Hepatocyte (in vitro differentiated cells): Measurements from ENCODE around the gene RAPGEF5. TPM values are rescaled to one million over a fixed set of nuclear protein-coding genes. Genes with fewer than 3 reads are reported as not detected.

Source experiments
- DNase-seq: peaks from one replicate; pipeline ENCODE4 v3.0.0-alpha.2; 2016; ENCODE audit warnings: low spot score
- H2AFZ ChIP-seq: fragments of 200-600 bp; sonication (generic); 2 replicates; pipeline ENCODE4 v1.6.0; 2016; ENCODE audit warnings: antibody characterized with exemption, mild to moderate bottlenecking
- H3K27ac ChIP-seq: fragments of 200-600 bp; sonication (generic); 2 replicates; pipeline ENCODE4 v1.5.1; 2016; ENCODE audit warnings: mild to moderate bottlenecking
- H3K27me3 ChIP-seq: fragments of 200-600 bp; sonication (generic); 2 replicates; pipeline ENCODE4 v1.6.1; 2016
- H3K36me3 ChIP-seq: fragments of 200-600 bp; sonication (generic); replicated peaks from 2 replicates; pipeline ENCODE4 v1.5.1; 2016; ENCODE audit warnings: low read depth; ENCODE audit not compliant: insufficient read depth
- H3K4me1 ChIP-seq: fragments of 200-600 bp; sonication (generic); 2 replicates; pipeline ENCODE4 v1.5.1; 2016; ENCODE audit warnings: mild to moderate bottlenecking, moderate library complexity; ENCODE audit not compliant: insufficient read depth
- H3K4me2 ChIP-seq: fragments of 200-600 bp; sonication (generic); 2 replicates; pipeline ENCODE4 v1.6.0; 2016
- H3K4me3 ChIP-seq: fragments of 200-600 bp; sonication (generic); 2 replicates; pipeline ENCODE4 v1.5.1; 2016; ENCODE audit warnings: mild to moderate bottlenecking
- H3K79me2 ChIP-seq: fragments of 200-600 bp; sonication (generic); 2 replicates; pipeline ENCODE4 v1.6.0; 2017; ENCODE audit warnings: mild to moderate bottlenecking
- H3K9me2 ChIP-seq: fragments of 200-600 bp; sonication (generic); replicated peaks from 2 replicates; pipeline ENCODE4 v1.6.0; 2017; ENCODE audit warnings: mild to moderate bottlenecking; ENCODE audit not compliant: insufficient read depth
- H3K9me3 ChIP-seq: fragments of 200-600 bp; sonication (generic); 2 replicates; pipeline ENCODE4 v1.5.1; 2016; ENCODE audit warnings: low read depth, mild to moderate bottlenecking
- H4K20me1 ChIP-seq: fragments of 200-600 bp; sonication (generic); 2 replicates; pipeline ENCODE4 v1.6.0; 2016; ENCODE audit warnings: mild to moderate bottlenecking; ENCODE audit not compliant: insufficient read depth, poor library complexity, severe bottlenecking
- EZH2 ChIP-seq: fragments of 200-600 bp; sonication (generic); IDR thresholded peaks from 2 replicates; pipeline ENCODE4 v1.6.1; 2016; ENCODE audit warnings: antibody characterized with exemption, mild to moderate bottlenecking, borderline replicate concordance
- EZH2phosphoT487 ChIP-seq: fragments of 200-600 bp; sonication (generic); IDR thresholded peaks from one replicate; pipeline ENCODE4 v1.6.1; 2018; ENCODE audit warnings: antibody characterized with exemption, mild to moderate bottlenecking, low read depth, moderate library complexity; ENCODE audit not compliant: unreplicated experiment, severe bottlenecking
- WGBS: methylation state at CpG from one replicate; pipeline ENCODE4 v1.1.6; 2016; ENCODE audit warnings: low lambda C conversion rate; ENCODE audit errors: missing lambda C conversion rate; 5-methylcytosine and 5-hydroxymethylcytosine counted together
- polyA plus RNA-seq: library from polyadenylated mRNA; unstranded; fragments of >200 nt; fragmentation: Nextera tagmentation; extraction: Ambion mirVana; gene quantifications from 2 replicates; pipeline ENCODE4 v1.2.1, GENCODE V29; 2016
- total RNA-seq: library from RNA; depleted of rRNA; stranded (reverse); fragments of >200 nt; gene quantifications from 2 replicates; pipeline ENCODE4 v1.2.3, GENCODE V29; 2014
- TF ChIP-seq, protein P1 (sequence below): fragments of 200-600 bp; sonication (generic); IDR thresholded peaks from 2 replicates; pipeline ENCODE4 v1.5.1; 2016; ENCODE audit warnings: antibody characterized with exemption, mild to moderate bottlenecking; ENCODE audit not compliant: poor library complexity

The RAPGEF5 gene
- total and polyA plus RNA-seq, 2 experiments from 2014 or later, result 5.2 to 14.5 TPM

- no peak overlapping the region for H3K4me2 ChIP-seq
- H3K79me2 ChIP-seq, result no peaks in the 10 kb centered on the region
- no peak overlapping the region for H3K27ac ChIP-seq
- no peak overlapping the region for H3K4me3 ChIP-seq
- no peaks in the 10 kb centered on the region for H3K27me3 ChIP-seq
- H3K4me1 ChIP-seq, result peaks cover 14% of the 10 kb centered on the region
- H2AFZ ChIP-seq, result no peak overlapping the region
- no peaks in the 10 kb centered on the region for H4K20me1 ChIP-seq
- H3K9me2 ChIP-seq, result no peaks in the 10 kb centered on the region
- H3K36me3 ChIP-seq, result no peaks in the 10 kb centered on the region
- no peak for DNase-seq
- WGBS, result 57% methylated on average over 5 of the region's 5 CpGs
- H3K9me3 ChIP-seq, result no peaks in the 10 kb centered on the region
- TF ChIP-seq EZH2phosphoT487 (no peak), EZH2 (no peak)
- TF ChIP-seq, protein P1, sequence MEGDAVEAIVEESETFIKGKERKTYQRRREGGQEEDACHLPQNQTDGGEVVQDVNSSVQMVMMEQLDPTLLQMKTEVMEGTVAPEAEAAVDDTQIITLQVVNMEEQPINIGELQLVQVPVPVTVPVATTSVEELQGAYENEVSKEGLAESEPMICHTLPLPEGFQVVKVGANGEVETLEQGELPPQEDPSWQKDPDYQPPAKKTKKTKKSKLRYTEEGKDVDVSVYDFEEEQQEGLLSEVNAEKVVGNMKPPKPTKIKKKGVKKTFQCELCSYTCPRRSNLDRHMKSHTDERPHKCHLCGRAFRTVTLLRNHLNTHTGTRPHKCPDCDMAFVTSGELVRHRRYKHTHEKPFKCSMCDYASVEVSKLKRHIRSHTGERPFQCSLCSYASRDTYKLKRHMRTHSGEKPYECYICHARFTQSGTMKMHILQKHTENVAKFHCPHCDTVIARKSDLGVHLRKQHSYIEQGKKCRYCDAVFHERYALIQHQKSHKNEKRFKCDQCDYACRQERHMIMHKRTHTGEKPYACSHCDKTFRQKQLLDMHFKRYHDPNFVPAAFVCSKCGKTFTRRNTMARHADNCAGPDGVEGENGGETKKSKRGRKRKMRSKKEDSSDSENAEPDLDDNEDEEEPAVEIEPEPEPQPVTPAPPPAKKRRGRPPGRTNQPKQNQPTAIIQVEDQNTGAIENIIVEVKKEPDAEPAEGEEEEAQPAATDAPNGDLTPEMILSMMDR, result no peak
Measured at GRCh38 chr7:22397981-22398380, 41.0 kb upstream of the RAPGEF5 start.

DNA sequence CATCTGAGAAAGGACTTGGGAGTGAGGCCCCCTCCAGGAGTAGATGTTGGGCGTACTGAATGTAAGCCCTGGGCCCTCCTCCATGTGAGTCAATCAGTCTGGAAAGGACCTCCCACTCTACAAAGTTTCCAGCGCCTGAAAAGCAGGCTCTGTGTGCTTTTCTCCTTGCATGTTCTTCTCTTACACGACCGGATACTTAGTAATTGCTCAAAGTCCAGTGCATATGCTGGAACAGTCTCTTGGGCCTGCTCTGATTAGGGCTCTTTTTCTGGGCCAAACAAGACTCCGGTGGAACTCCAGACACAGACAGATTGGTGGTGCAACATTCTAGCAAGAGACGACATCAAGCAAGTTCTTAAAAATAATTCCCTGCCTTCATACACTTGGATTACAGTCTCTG, 38.3 kb upstream of the RAPGEF5 start:
- H3K4me2 ChIP-seq, result no peak overlapping the region
- peak; percentile 27 for DNase-seq
- no peaks in the 10 kb centered on the region for H4K20me1 ChIP-seq
- H3K9me3 ChIP-seq, result no peaks in the 10 kb centered on the region
- no peak for TF ChIP-seq EZH2phosphoT487
- TF ChIP-seq EZH2, result no peak
- TF ChIP-seq, protein P1, result no peak
- H3K4me1 ChIP-seq, result peaks cover 14% of the 10 kb centered on the region
- no peaks in the 10 kb centered on the region for H3K79me2 ChIP-seq
- H3K27me3 ChIP-seq, result no peaks in the 10 kb centered on the region
- H3K27ac ChIP-seq, result peak overlapping the region; percentile 65
- no peak overlapping the region for H2AFZ ChIP-seq
- no peak overlapping the region for H3K4me3 ChIP-seq
- no peaks in the 10 kb centered on the region for H3K36me3 ChIP-seq
- 77% methylated on average over 4 of the region's 6 CpGs for WGBS
- no peaks in the 10 kb centered on the region for H3K9me2 ChIP-seq

DNA sequence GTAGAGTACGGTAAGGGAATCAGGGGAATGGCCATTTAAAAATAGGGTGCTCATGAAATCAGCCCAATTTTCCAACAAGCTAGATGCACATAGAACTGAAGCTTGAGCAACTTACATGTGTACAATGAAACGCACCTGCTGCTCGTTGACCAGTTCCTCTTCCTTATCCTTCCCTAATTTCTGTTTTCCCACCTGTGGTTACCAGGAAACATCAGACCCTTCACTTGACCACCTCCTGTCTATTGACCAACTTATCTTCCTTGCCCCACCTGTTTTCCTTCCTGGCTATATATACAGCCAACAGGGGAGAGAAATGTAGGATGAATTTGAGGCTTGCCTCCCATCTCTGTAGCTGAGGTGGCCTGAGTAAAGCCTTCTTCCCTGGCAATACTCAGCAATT, 37.8 kb upstream of the RAPGEF5 start:
- WGBS, result 87% methylated on average over 3 of the region's 3 CpGs
- Histone ChIP-seq H3K9me2 (no peaks in the 10 kb centered on the region), H3K4me1 (peaks cover 14% of the 10 kb centered on the region), H2AFZ (no peak overlapping the region), H3K79me2 (no peaks in the 10 kb centered on the region), H3K4me2 (peak overlapping the region; percentile 59), H3K27me3 (no peaks in the 10 kb centered on the region), H3K27ac (peak overlapping the region; percentile 65), H4K20me1 (no peaks in the 10 kb centered on the region), H3K9me3 (no peaks in the 10 kb centered on the region), H3K4me3 (no peak overlapping the region), H3K36me3 (no peaks in the 10 kb centered on the region)
- no peak for TF ChIP-seq EZH2
- TF ChIP-seq, protein P1, result no peak
- TF ChIP-seq EZH2phosphoT487, result no peak
- no peak for DNase-seq
